ENCODE measurements around the gene PRKAB2.
"Not testable (repeated sequence)": the region's sequence is repeated elsewhere in the genome, so short reads cannot be mapped to it uniquely, and the experiment has no call there.

PRKAB2 gene

GRCh38 chr1:147110434-147110833 lies 61.8 kb downstream of the PRKAB2 start:
- DNase-seq (ENCODE audit: low read depth in 1 of 2, low spot score in 1 of 2) = no peak

GRCh38 chr1:147109762-147110161 lies 62.5 kb downstream of the PRKAB2 start:
- no peak for DNase-seq (ENCODE audit: low read depth in 1 of 2, low spot score in 1 of 2)

GRCh38 chr1:147109041-147109440 lies 63.2 kb downstream of the PRKAB2 start:
- no peak for DNase-seq (ENCODE audit: low read depth in 1 of 2, low spot score in 1 of 2)

GRCh38 chr1:147106407-147106881 lies 65.8 kb downstream of the PRKAB2 start:
- not testable (repeated sequence) for DNase-seq (ENCODE audit: low read depth in 1 of 2, low spot score in 1 of 2)

GRCh38 chr1:147105909-147106308 lies 66.4 kb downstream of the PRKAB2 start:
- no peak for DNase-seq (ENCODE audit: low read depth in 1 of 2, low spot score in 1 of 2)
